Panc1 (cell line): ENCODE results near the gene NSD1.

ENCODE experiments used
- CTCF ChIP-seq: fragments of 450-650 bp; IDR thresholded peaks from 2 replicates; pipeline ENCODE4 v1.5.1; 2017; ENCODE audit warnings: mild to moderate bottlenecking
- POLR2AphosphoS5 ChIP-seq: IDR thresholded peaks from 2 replicates; pipeline ENCODE4 v1.6.1; 2012; ENCODE audit warnings: mild to moderate bottlenecking, low read depth, low read length, moderate library complexity
- REST ChIP-seq, 2 experiments: IDR thresholded peaks; 2 replicates each; pipeline ENCODE4 v1.6.1; 2011 to 2012; ENCODE audit warnings: low read depth in 2 of 2, control low read depth in 1 of 2, low read length in 1 of 2, mild to moderate bottlenecking in 1 of 2, moderate library complexity in 1 of 2; ENCODE audit not compliant: insufficient read depth in 1 of 2

GRCh38 chr5:177093082-177093712 lies 40.4 kb upstream of the NSD1 start:
- TF ChIP-seq POLR2AphosphoS5 (no peak), REST (IDR thresholded peaks at IDR 0.05; ENCODE audit: insufficient read depth in 1 of 2, low read depth in 2 of 2, low read length in 1 of 2) (no peak), CTCF (no peak)
